Small intestine (tissue), 7 donors: Measurements from ENCODE around the gene EMC6. TPM values are rescaled to one million over a fixed set of nuclear protein-coding genes. Genes with fewer than 3 reads are reported as not detected.

Source experiments
- DNase-seq, 2 donors: peaks; one replicate each; pipeline versions ENCODE4 v3.0.0 to v3.0.0-alpha.2; 2013
- FAIRE-seq: peaks from 2 replicates; lab custom pipeline; 2012; peaks lifted over from hg19 to GRCh38; lab: Jason Lieb, UNC
- H3K27ac ChIP-seq, 3 donors: one replicate each; pipeline ENCODE4 v1.5.1; 2013; ENCODE audit warnings: low read length in 2 of 3, mild to moderate bottlenecking in 2 of 3, control low read depth in 1 of 3, inconsistent platforms in 1 of 3, low read depth in 1 of 3, moderate library complexity in 1 of 3
- H3K27me3 ChIP-seq, 3 donors: one replicate each; pipeline ENCODE4 v1.6.1; 2013; ENCODE audit warnings: low read length in 3 of 3, inconsistent platforms in 1 of 3; ENCODE audit not compliant: control insufficient read depth in 3 of 3, insufficient read depth in 3 of 3
- H3K36me3 ChIP-seq, 3 donors: one replicate each; pipeline ENCODE4 v1.6.1; 2013; ENCODE audit warnings: low read length in 3 of 3, inconsistent platforms in 1 of 3, low read depth in 1 of 3, mild to moderate bottlenecking in 1 of 3, moderate library complexity in 1 of 3; ENCODE audit not compliant: control insufficient read depth in 3 of 3, insufficient read depth in 2 of 3
- H3K4me1 ChIP-seq, 3 donors: one replicate each; pipeline ENCODE4 v1.6.1; 2013; ENCODE audit warnings: low read length in 2 of 3, inconsistent platforms in 1 of 3, low read depth in 1 of 3, mild to moderate bottlenecking in 1 of 3, moderate library complexity in 1 of 3; ENCODE audit not compliant: control insufficient read depth in 3 of 3, insufficient read depth in 2 of 3
- H3K4me3 ChIP-seq, 3 donors: one replicate each; pipeline ENCODE4 v1.5.1; 2013; ENCODE audit warnings: low read length in 3 of 3, control low read depth in 1 of 3, inconsistent platforms in 1 of 3, low read depth in 1 of 3, mild to moderate bottlenecking in 1 of 3, moderate library complexity in 1 of 3
- H3K9me3 ChIP-seq, 2 donors: one replicate each; pipeline ENCODE4 v1.6.1; 2013; ENCODE audit warnings: low read depth in 1 of 2, low read length in 1 of 2; ENCODE audit not compliant: control insufficient read depth in 2 of 2, insufficient read depth in 1 of 2
- WGBS, 3 donors: extraction: QIAGEN DNeasy Blood & Tissue Kit; methylation state at CpG; one replicate each; pipeline ENCODE4 v1.1.7; 2013; 5-methylcytosine and 5-hydroxymethylcytosine counted together
- polyA plus RNA-seq, 4 donors: library from polyadenylated mRNA; stranded (reverse) in 3 of 4; unstranded in 1 of 4; fragments of 200-250 nt in 3 of 4; fragments of 120-200 nt in 1 of 4; gene quantifications; one replicate each; pipeline versions ENCODE4 v1.2.1 to v1.2.3, GENCODE V29; 2013
- donor health status: healthy with polysubstance abuse.
- donor health status: control.
- donor health status: control.
- donor health status: Bipolar disorder and iron deficiency.
- donor health status: healthy.

The EMC6 gene
- polyA plus RNA-seq, 4 donors = 40.0 to 85.4 (median 71.9) TPM

- Histone ChIP-seq H3K4me1 (peaks cover 0 to 3% (median 0%) of the 10 kb centered on the region in 3 donors), H3K27ac (no peak overlapping the region), H3K36me3 (peaks cover 14 to 54% (median 28%) of the 10 kb centered on the region in 3 donors), H3K27me3 (no peaks in the 10 kb centered on the region), H3K4me3 (no peak overlapping the region), H3K9me3 (no peaks in the 10 kb centered on the region)
- FAIRE-seq (no peak), DNase-seq (no peak)
- WGBS, 3 donors = 87 to 95% (median 92%) methylated on average over 8 of the region's 8 CpGs
Observed at GRCh38 chr17:3715296-3715695, 46.7 kb downstream of the EMC6 start.

GRCh38 chr17:3718201-3718600 lies 49.6 kb downstream of the EMC6 start:
- H3K9me3 ChIP-seq = no peaks in the 10 kb centered on the region
- no peak overlapping the region for H3K4me3 ChIP-seq
- H3K27ac ChIP-seq = no peak overlapping the region
- peaks cover 14 to 38% (median 28%) of the 10 kb centered on the region in 3 donors for H3K36me3 ChIP-seq
- FAIRE-seq (no peak), DNase-seq (no peak)
- H3K27me3 ChIP-seq = no peaks in the 10 kb centered on the region
- H3K4me1 ChIP-seq = peaks cover 0 to 18% (median 7%) of the 10 kb centered on the region in 3 donors
- 88 to 95% (median 92%) methylated on average over 4 of the region's 4 CpGs for WGBS, 3 donors

GRCh38 chr17:3719265-3719664 lies 50.7 kb downstream of the EMC6 start:
- Histone ChIP-seq H3K4me1 (peaks cover 0 to 19% (median 7%) of the 10 kb centered on the region in 3 donors), H3K27ac (peak overlapping the region in 1 of 3 donors; percentile 69), H3K27me3 (no peaks in the 10 kb centered on the region), H3K36me3 (peaks cover 14 to 36% (median 28%) of the 10 kb centered on the region in 3 donors), H3K9me3 (no peaks in the 10 kb centered on the region), H3K4me3 (no peak overlapping the region)
- FAIRE-seq (no peak), DNase-seq (no peak)

Other genes with a start within 250 kb of the EMC6 start
- gene OR1E2, start 235.0 kb upstream of the EMC6 start, polyA plus RNA-seq = not detected
- gene SPATA22, start 197.0 kb upstream of the EMC6 start, polyA plus RNA-seq = under 1 TPM in 1 of 4 donors, not detected in 3; 0.12 TPM
- 1 to 10 TPM; 1.9 to 8.1 (median 3.8) TPM for gene ASPA, start 192.8 kb upstream of the EMC6 start, polyA plus RNA-seq
- gene TRPV3, start 111.0 kb upstream of the EMC6 start, polyA plus RNA-seq = 10 to 100 TPM in 1 of 4 donors, 1 to 10 TPM in 3; 1.1 to 20.1 (median 7.4) TPM
- 10 to 100 TPM in 3 of 4 donors, 1 to 10 TPM in 1; 4.4 to 20.8 (median 13.0) TPM for gene TRPV1, start 59.4 kb upstream of the EMC6 start, polyA plus RNA-seq
- 10 to 100 TPM; 12.7 to 21.9 (median 18.1) TPM for gene SHPK, start 32.6 kb upstream of the EMC6 start, polyA plus RNA-seq
- gene CTNS, start 32.1 kb upstream of the EMC6 start, polyA plus RNA-seq = 10 to 100 TPM in 1 of 4 donors, 1 to 10 TPM in 3; 5.4 to 19.7 (median 7.0) TPM
- gene TAX1BP3, start 234 bp upstream of the EMC6 start, polyA plus RNA-seq = 100 to 1,000 TPM; 102 to 442 (median 235) TPM
- gene P2RX5, start 27.3 kb downstream of the EMC6 start, polyA plus RNA-seq = 1 to 10 TPM in 2 of 4 donors, under 1 TPM in 2; 0.67 to 5.6 (median 1.9) TPM
- 1 to 10 TPM in 2 of 4 donors, not detected in 2; 2.6 to 3.6 TPM for gene HASPIN, start 55.1 kb downstream of the EMC6 start, polyA plus RNA-seq
- gene ITGAE, start 132.4 kb downstream of the EMC6 start, polyA plus RNA-seq = 10 to 100 TPM; 39.4 to 57.8 (median 45.1) TPM
- gene NCBP3, start 177.4 kb downstream of the EMC6 start, polyA plus RNA-seq = 10 to 100 TPM; 14.9 to 64.3 (median 21.2) TPM
- gene CAMKK1, start 224.2 kb downstream of the EMC6 start, polyA plus RNA-seq = 10 to 100 TPM in 1 of 4 donors, 1 to 10 TPM in 2, under 1 TPM in 1; 0.22 to 11.2 (median 3.2) TPM
- gene P2RX1, start 247.7 kb downstream of the EMC6 start, polyA plus RNA-seq = 10 to 100 TPM in 1 of 4 donors, 1 to 10 TPM in 2, not detected in 1; 2.2 to 53.4 (median 3.2) TPM